T-cell (primary cell): Measurements from ENCODE around the gene TBC1D10A. TPM values are rescaled to one million over a fixed set of nuclear protein-coding genes. Genes with fewer than 3 reads are reported as not detected.
A peak's percentile ranks its signal among the peaks of the same experiment; 100 is the strongest.

ENCODE experiments used
- ATAC-seq, 4 experiments: fragments of 200-7000 bp in 3 of 4; fragments of 150-1000 bp in 1 of 4; cut with Tn5 transposase; replicated peaks in 1 of 4; 1 replicate in 3 of 4; 2 replicates in 1 of 4; pipeline ENCODE4 v1.10.0; 2021; ENCODE audit warnings: moderate library complexity in 3 of 4, mild to moderate bottlenecking in 2 of 4, moderate number of reproducible peaks in 1 of 4
- CTCF ChIA-PET, 2 donors: fragments of 300-600 bp; sonication (Branson Sonifier 250); formaldehyde crosslinking; loops; one replicate each; lab custom pipeline; 2022; ENCODE audit warnings: antibody characterized with exemption in 2 of 2; lab: Charles Lee
- POLR2A ChIA-PET, 2 donors: fragments of 300-600 bp; sonication (Branson Sonifier 250); formaldehyde crosslinking; loops; one replicate each; lab custom pipeline; 2022; ENCODE audit warnings: antibody characterized with exemption in 2 of 2; lab: Charles Lee
- DNase-seq, 35 experiments: peaks; one replicate each; pipeline versions ENCODE4 v3.0.0 to v3.0.0-alpha.2; 2013 to 2023
- H3K27ac ChIP-seq: one replicate; pipeline ENCODE4 v1.5.1; 2013; ENCODE audit warnings: low read length
- H3K27me3 ChIP-seq, 2 experiments: replicated peaks in 1 of 2; 1 replicate in 1 of 2; 2 replicates in 1 of 2; pipeline versions ENCODE4 v1.6.1 to v1.7.0; 2013; ENCODE audit warnings: low read length in 1 of 2, mixed read lengths in 1 of 2; ENCODE audit not compliant: control insufficient read depth in 2 of 2, insufficient read depth in 2 of 2; ENCODE audit errors: extremely low read depth in 1 of 2
- H3K36me3 ChIP-seq, 2 donors: 1 replicate in 1 of 2; 2 replicates in 1 of 2; pipeline versions ENCODE4 v1.6.1 to v1.7.0; 2013; ENCODE audit warnings: low read length in 1 of 2; ENCODE audit not compliant: control insufficient read depth in 2 of 2, insufficient read depth in 1 of 2; ENCODE audit errors: extremely low read depth in 1 of 2
- H3K4me1 ChIP-seq, 2 experiments: 1 replicate in 1 of 2; 2 replicates in 1 of 2; pipeline versions ENCODE4 v1.6.1 to v1.7.0; 2013; ENCODE audit warnings: low read length in 2 of 2, mixed read lengths in 1 of 2; ENCODE audit not compliant: insufficient read depth in 2 of 2, control insufficient read depth in 1 of 2; ENCODE audit errors: extremely low read depth in 1 of 2
- H3K4me3 ChIP-seq, 2 donors: 1 replicate in 1 of 2; 2 replicates in 1 of 2; pipeline versions ENCODE4 v1.5.1 to v1.7.0; 2013; ENCODE audit warnings: mild to moderate bottlenecking in 2 of 2, low read length in 1 of 2, moderate library complexity in 1 of 2; ENCODE audit not compliant: control insufficient read depth in 1 of 2; ENCODE audit errors: extremely low read depth in 1 of 2
- H3K9me3 ChIP-seq: 2 replicates; pipeline ENCODE4 v1.7.0; 2013
- H3K27ac Mint-ChIP-seq, 2 donors: one replicate each; pipeline ENCODE4 v1.8.0; 2020 to 2021; ENCODE audit warnings: mild to moderate bottlenecking in 2 of 2, mixed read lengths in 2 of 2
- H3K27me3 Mint-ChIP-seq, 2 donors: one replicate each; pipeline ENCODE4 v1.8.0; 2021 to 2022; ENCODE audit warnings: mixed read lengths in 2 of 2
- H3K36me3 Mint-ChIP-seq: one replicate; pipeline ENCODE4 v1.8.0; 2021; ENCODE audit warnings: mixed read lengths
- H3K4me1 Mint-ChIP-seq, 3 donors: one replicate each; pipeline ENCODE4 v1.8.0; 2020 to 2022; ENCODE audit warnings: mixed read lengths in 3 of 3, mild to moderate bottlenecking in 1 of 3
- H3K4me3 Mint-ChIP-seq, 3 donors: one replicate each; pipeline ENCODE4 v1.8.0; 2020 to 2022; ENCODE audit warnings: mild to moderate bottlenecking in 3 of 3, mixed read lengths in 3 of 3, moderate library complexity in 3 of 3
- H3K9me3 Mint-ChIP-seq, 3 donors: one replicate each; pipeline ENCODE4 v1.8.0; 2020 to 2022; ENCODE audit warnings: mixed read lengths in 3 of 3
- WGBS: methylation state at CpG from one replicate; pipeline ENCODE4 v1.1.5; 2013; ENCODE audit warnings: missing lambda C conversion rate; ENCODE audit not compliant: insufficient coverage; 5-methylcytosine and 5-hydroxymethylcytosine counted together
- total RNA-seq, 35 experiments: library from RNA in 6 of 35; stranded (reverse) in 6 of 35; fragments of 120-200 nt in 1 of 35; gene quantifications; one replicate each; pipeline versions ENCODE4 v1.2.1 to v1.2.4 and lab custom pipeline; 2013 to 2026

The TBC1D10A gene
- total RNA-seq, 5 donors from 2014 or later (not counting 1 experiment from before 2014, with no cell fraction given), result 56.2 to 84.3 (median 82.3) TPM

GRCh38 chr22:30334646-30335045 lies 7.9 kb upstream of the TBC1D10A start:
- DNase-seq (no peak), ATAC-seq (no peak)
- Histone ChIP-seq H3K9me3 (no peaks in the 10 kb centered on the region), H3K4me1 (no peaks in the 10 kb centered on the region), H3K36me3 (peaks cover 26 to 81% of the 10 kb centered on the region in 2 donors), H3K4me3 (no peak overlapping the region), H3K27me3 (no peaks in the 10 kb centered on the region), H3K27ac (no peak overlapping the region)
- H3K27ac Mint-ChIP-seq, result peak overlapping the region; percentile 15 to 66
- H3K4me3 Mint-ChIP-seq, result no peak overlapping the region
- POLR2A ChIA-PET, result interaction anchor here in 1 of 2 donors (1.4 kb wide), 1 partner anchor 15 kb away, joined by 3 read pairs; no protein-coding TSS in a partner anchor
- CTCF ChIA-PET, result no interaction called here
- no peaks in the 10 kb centered on the region for H3K9me3 Mint-ChIP-seq
- no peaks in the 10 kb centered on the region for H3K27me3 Mint-ChIP-seq
- H3K36me3 Mint-ChIP-seq, result peaks cover 51% of the 10 kb centered on the region
- H3K4me1 Mint-ChIP-seq, result peaks cover 0 to 4% (median 1%) of the 10 kb centered on the region in 3 donors
- 100% methylated on average over 1 of the region's 4 CpGs for WGBS

- H3K4me3 Mint-ChIP-seq, result no peak overlapping the region
- Histone ChIP-seq H3K27ac (no peak overlapping the region), H3K4me3 (no peak overlapping the region), H3K36me3 (peaks cover 26 to 71% of the 10 kb centered on the region in 2 donors), H3K4me1 (no peaks in the 10 kb centered on the region), H3K27me3 (no peaks in the 10 kb centered on the region), H3K9me3 (no peaks in the 10 kb centered on the region)
- H3K36me3 Mint-ChIP-seq, result peaks cover 46% of the 10 kb centered on the region
- 100% methylated on average over 1 of the region's 3 CpGs for WGBS
- ChIA-PET CTCF (no interaction called here), POLR2A (interaction anchor here in 1 of 2 donors (0.5 kb wide), 1 partner anchor 11 kb away, joined by 3 read pairs; no protein-coding TSS in a partner anchor)
- H3K9me3 Mint-ChIP-seq, result no peaks in the 10 kb centered on the region
- peaks cover 0 to 4% (median 1%) of the 10 kb centered on the region in 3 donors for H3K4me1 Mint-ChIP-seq
- ATAC-seq (no peak), DNase-seq (no peak)
- H3K27me3 Mint-ChIP-seq, result no peaks in the 10 kb centered on the region
- peak overlapping the region in 1 of 2 donors; percentile 74 for H3K27ac Mint-ChIP-seq
Observed at GRCh38 chr22:30333707-30334087, 7.0 kb upstream of the TBC1D10A start.

- Mint-ChIP-seq H3K27ac (peak overlapping the region; percentile 44 to 74), H3K4me1 (peaks cover 1 to 6% (median 3%) of the 10 kb centered on the region in 3 donors), H3K36me3 (peaks cover 42% of the 10 kb centered on the region), H3K9me3 (no peaks in the 10 kb centered on the region), H3K27me3 (no peaks in the 10 kb centered on the region), H3K4me3 (no peak overlapping the region)
- DNase-seq, result no peak
- Histone ChIP-seq H3K4me1 (no peaks in the 10 kb centered on the region), H3K27me3 (no peaks in the 10 kb centered on the region), H3K9me3 (no peaks in the 10 kb centered on the region), H3K4me3 (no peak overlapping the region), H3K36me3 (peaks cover 26 to 66% of the 10 kb centered on the region in 2 donors), H3K27ac (no peak overlapping the region)
- ATAC-seq, result no peak
- POLR2A ChIA-PET, result interaction anchor here in 1 of 2 donors (0.5 to 0.6 kb wide), 2 partner anchors 10 to 162 kb away, joined by 3 to 9 read pairs; no protein-coding TSS in a partner anchor
- WGBS, result 40% methylated on average over 1 of the region's 2 CpGs
- CTCF ChIA-PET, result no interaction called here
Observed at GRCh38 chr22:30332994-30333706, 6.4 kb upstream of the TBC1D10A start.

- ATAC-seq (no peak), DNase-seq (no peak)
- Histone ChIP-seq H3K27me3 (no peaks in the 10 kb centered on the region), H3K27ac (no peak overlapping the region), H3K4me3 (no peak overlapping the region), H3K36me3 (peaks cover 23 to 61% of the 10 kb centered on the region in 2 donors), H3K4me1 (peaks cover 3% of the 10 kb centered on the region in 2 experiments), H3K9me3 (no peaks in the 10 kb centered on the region)
- 93% methylated on average over 3 of the region's 5 CpGs for WGBS
- H3K4me1 Mint-ChIP-seq, result peaks cover 6 to 11% (median 9%) of the 10 kb centered on the region in 3 donors
- no peak overlapping the region for H3K4me3 Mint-ChIP-seq
- H3K9me3 Mint-ChIP-seq, result no peaks in the 10 kb centered on the region
- peak overlapping the region in 1 of 2 donors; percentile 62 for H3K27ac Mint-ChIP-seq
- no peaks in the 10 kb centered on the region for H3K27me3 Mint-ChIP-seq
- H3K36me3 Mint-ChIP-seq, result peaks cover 36% of the 10 kb centered on the region
- ChIA-PET CTCF (no interaction called here), POLR2A (interaction anchor here (0.6 kb wide), 2 partner anchors 80 to 162 kb away, joined by 5 to 9 read pairs; no protein-coding TSS in a partner anchor)
Observed at GRCh38 chr22:30332551-30332950, 5.8 kb upstream of the TBC1D10A start.

- Mint-ChIP-seq H3K27me3 (no peaks in the 10 kb centered on the region), H3K9me3 (no peaks in the 10 kb centered on the region), H3K4me3 (no peak overlapping the region), H3K36me3 (peaks cover 7% of the 10 kb centered on the region), H3K27ac (peak overlapping the region; percentile 65 to 84), H3K4me1 (peaks cover 34 to 41% (median 38%) of the 10 kb centered on the region in 3 donors)
- Histone ChIP-seq H3K4me1 (peaks cover 25 to 36% of the 10 kb centered on the region in 2 experiments), H3K36me3 (peaks cover 3 to 24% of the 10 kb centered on the region in 2 donors), H3K27ac (peak overlapping the region; percentile 77), H3K4me3 (no peak overlapping the region), H3K27me3 (no peaks in the 10 kb centered on the region), H3K9me3 (no peaks in the 10 kb centered on the region)
- POLR2A ChIA-PET, result interaction anchor here in 1 of 2 donors (0.6 to 0.7 kb wide), 2 partner anchors 20 to 440 kb away, joined by 3 to 4 read pairs; no protein-coding TSS in a partner anchor
- DNase-seq (no peak), ATAC-seq (no peak)
- WGBS, result 80% methylated on average over 1 of the region's 3 CpGs
- CTCF ChIA-PET, result interaction anchor here in 1 of 2 donors (3.2 kb wide), 1 partner anchor 40 kb away, joined by 37 read pairs; the partner anchor contains the start of gene CASTOR1
Observed at GRCh38 chr22:30328466-30329049, 1.8 kb upstream of the TBC1D10A start.

- H3K27ac ChIP-seq, result peak overlapping the region; percentile 77
- POLR2A ChIA-PET, result interaction anchor here in 1 of 2 donors (1.5 kb wide), 1 partner anchor 24 kb away, joined by 4 read pairs; no protein-coding TSS in a partner anchor
- H3K27ac Mint-ChIP-seq, result peak overlapping the region; percentile 90 to 91
Observed at GRCh38 chr22:30327864-30328345, 1.2 kb upstream of the TBC1D10A start.

More at GRCh38 chr22:30327864-30328345, 1.2 kb upstream of the TBC1D10A start:
- CTCF ChIA-PET, result interaction anchor here in 1 of 2 donors (1.5 to 3.2 kb wide), 2 partner anchors 25 to 39 kb away, joined by 4 to 37 read pairs; partner anchors contain the start of gene CASTOR1
- H3K4me3 Mint-ChIP-seq, result peak overlapping the region in 2 of 3 donors; percentile 76 to 82
- DNase-seq (no peak), ATAC-seq (no peak)
- peaks cover 9% of the 10 kb centered on the region for H3K36me3 Mint-ChIP-seq
- Histone ChIP-seq H3K27me3 (no peaks in the 10 kb centered on the region), H3K9me3 (no peaks in the 10 kb centered on the region), H3K4me3 (no peak overlapping the region), H3K36me3 (peaks cover 0 to 23% of the 10 kb centered on the region in 2 donors), H3K4me1 (peaks cover 25 to 42% of the 10 kb centered on the region in 2 experiments)
- no peaks in the 10 kb centered on the region for H3K9me3 Mint-ChIP-seq
- WGBS, result 100% methylated on average over 3 of the region's 5 CpGs
- no peaks in the 10 kb centered on the region for H3K27me3 Mint-ChIP-seq
- H3K4me1 Mint-ChIP-seq, result peaks cover 41 to 47% (median 44%) of the 10 kb centered on the region in 3 donors
